Kidney (tissue), 14 donors: Measurements from ENCODE around the gene TMX4. TPM values are rescaled to one million over a fixed set of nuclear protein-coding genes. Genes with fewer than 3 reads are reported as not detected.
"Not testable (repeated sequence)": the region's sequence is repeated elsewhere in the genome, so short reads cannot be mapped to it uniquely, and the experiment has no call there.

Experiments
- DNase-seq, 5 donors: peaks; one replicate each; pipeline ENCODE4 v3.0.0-alpha.2; 2013 to 2020
- FAIRE-seq: peaks from 2 replicates; lab custom pipeline; 2012; peaks lifted over from hg19 to GRCh38; lab: Jason Lieb, UNC
- H3K27ac ChIP-seq, 2 donors: one replicate each; pipeline ENCODE4 v1.7.0; 2013; ENCODE audit warnings: low read depth in 2 of 2, low read length in 2 of 2, inconsistent platforms in 1 of 2
- H3K27me3 ChIP-seq: one replicate; pipeline ENCODE4 v1.7.1; 2013; ENCODE audit warnings: low read length, inconsistent platforms; ENCODE audit not compliant: control insufficient read depth, insufficient read depth
- H3K36me3 ChIP-seq, 3 donors: one replicate each; pipeline versions ENCODE4 v1.7.0 to v1.7.1; 2013; ENCODE audit warnings: low read length in 3 of 3, control low read depth in 1 of 3, inconsistent platforms in 1 of 3; ENCODE audit not compliant: insufficient read depth in 3 of 3, control insufficient read depth in 2 of 3
- H3K4me1 ChIP-seq, 3 donors: one replicate each; pipeline versions ENCODE4 v1.7.0 to v1.7.1; 2013; ENCODE audit warnings: low read length in 3 of 3, inconsistent platforms in 1 of 3, low read depth in 1 of 3; ENCODE audit not compliant: control insufficient read depth in 2 of 3, insufficient read depth in 2 of 3
- H3K4me3 ChIP-seq, 3 donors: one replicate each; pipeline versions ENCODE4 v1.7.0 to v1.8.1; 2013; ENCODE audit warnings: low read length in 3 of 3, control low read depth in 1 of 3, inconsistent platforms in 1 of 3
- H3K9ac ChIP-seq, 3 donors: one replicate each; pipeline versions ENCODE4 v1.7.0 to v1.7.1; 2013; ENCODE audit warnings: low read length in 3 of 3, control low read depth in 1 of 3, inconsistent platforms in 1 of 3
- H3K9me3 ChIP-seq, 3 donors: one replicate each; pipeline versions ENCODE4 v1.7.0 to v1.7.1; 2013; ENCODE audit warnings: low read length in 3 of 3, control low read depth in 1 of 3, inconsistent platforms in 1 of 3; ENCODE audit not compliant: control insufficient read depth in 2 of 3, insufficient read depth in 1 of 3
- CTCF ChIP-seq: IDR thresholded peaks from 3 replicates; pipeline ENCODE4 v1.5.1; 2012; ENCODE audit warnings: mild to moderate bottlenecking, moderate library complexity, borderline replicate concordance; ENCODE audit not compliant: insufficient read depth; ENCODE audit errors: extremely low read depth
- intact Hi-C: fragments of 100-400 bp; cut with DNase I; formaldehyde crosslinking; loops from one replicate; pipeline ENCODE4 v1.11.1; 2022
- polyA plus RNA-seq: library from polyadenylated mRNA; stranded (reverse); fragments of 350-450 nt; fragmentation: Illumina TruSeq; extraction: RNeasy Lipid Tissue Mini Kit (QIAGEN cat#74804); gene quantifications from one replicate; pipeline ENCODE4 v1.2.3, GENCODE V29; 2014; ENCODE audit warnings: low read depth, low replicate concordance; ENCODE audit not compliant: insufficient read depth
- total RNA-seq: library from RNA; stranded (reverse); fragmentation: NEBNext Ultra II Directional; extraction: Animal tissue kit (Norgen Biotek cat#: 25700); gene quantifications from one replicate; pipeline ENCODE4 v1.2.1, GENCODE V29; 2021
- donor health status: control.
- donor health status: control.
- donor health status: control.
- donor health status: control.
- donor health status: control.
- donor health status: DM: yes; HTN: yes; CAD: no.
- donor health status: Normal renal cell carcinoma (clear cell type).

Gene TMX4
- total and polyA plus RNA-seq, 2 donors from 2014 or later: 20.7 to 90.8 TPM

- Histone ChIP-seq H3K9me3 (no peaks in the 10 kb centered on the region), H3K4me1 (no peaks in the 10 kb centered on the region), H3K36me3 (no peaks in the 10 kb centered on the region), H3K4me3 (no peak overlapping the region), H3K27ac (no peak overlapping the region), H3K27me3 (no peaks in the 10 kb centered on the region), H3K9ac (no peak overlapping the region)
- intact Hi-C loops: no loop called here
- DNase-seq (no peak), FAIRE-seq (no peak)
- TF ChIP-seq CTCF: no peak
Measured at GRCh38 chr20:7959484-7959883, 60.1 kb downstream of the TMX4 start.

- H3K4me1 ChIP-seq, H3K4me3 ChIP-seq, H3K27me3 ChIP-seq, FAIRE-seq, H3K36me3 ChIP-seq, H3K9ac ChIP-seq, H3K27ac ChIP-seq, H3K9me3 ChIP-seq, intact Hi-C loops, DNase-seq: not testable (repeated sequence)
Measured at GRCh38 chr20:7956561-7956960, 63.0 kb downstream of the TMX4 start.

GRCh38 chr20:7950387-7950786, 69.2 kb downstream of the TMX4 start:
- H3K27ac ChIP-seq: no peak overlapping the region
- H3K4me3 ChIP-seq: no peak overlapping the region
- DNase-seq: no peak
- FAIRE-seq: no peak
- H3K27me3 ChIP-seq: no peaks in the 10 kb centered on the region
- no peaks in the 10 kb centered on the region for H3K4me1 ChIP-seq
- H3K36me3 ChIP-seq: no peaks in the 10 kb centered on the region
- intact Hi-C loops: no loop called here
- TF ChIP-seq CTCF: no peak
- H3K9me3 ChIP-seq: no peaks in the 10 kb centered on the region
- no peak overlapping the region for H3K9ac ChIP-seq

- H3K9ac ChIP-seq: no peak overlapping the region
- intact Hi-C loops: no loop called here
- no peak for TF ChIP-seq CTCF
Measured at GRCh38 chr20:7943891-7944290, 75.7 kb downstream of the TMX4 start.

More at GRCh38 chr20:7943891-7944290, 75.7 kb downstream of the TMX4 start:
- Histone ChIP-seq H3K36me3 (no peaks in the 10 kb centered on the region), H3K9me3 (no peaks in the 10 kb centered on the region), H3K4me3 (no peak overlapping the region), H3K4me1 (no peaks in the 10 kb centered on the region), H3K27ac (no peak overlapping the region), H3K27me3 (no peaks in the 10 kb centered on the region)
- DNase-seq (no peak), FAIRE-seq (no peak)
